ENCODE data around the gene PSME3IP1. TPM values are rescaled to one million over a fixed set of nuclear protein-coding genes. Genes with fewer than 3 reads are reported as not detected.

The PSME3IP1 gene
- total RNA-seq, 1 experiment from 2014 or later, result 103 TPM

DNA sequence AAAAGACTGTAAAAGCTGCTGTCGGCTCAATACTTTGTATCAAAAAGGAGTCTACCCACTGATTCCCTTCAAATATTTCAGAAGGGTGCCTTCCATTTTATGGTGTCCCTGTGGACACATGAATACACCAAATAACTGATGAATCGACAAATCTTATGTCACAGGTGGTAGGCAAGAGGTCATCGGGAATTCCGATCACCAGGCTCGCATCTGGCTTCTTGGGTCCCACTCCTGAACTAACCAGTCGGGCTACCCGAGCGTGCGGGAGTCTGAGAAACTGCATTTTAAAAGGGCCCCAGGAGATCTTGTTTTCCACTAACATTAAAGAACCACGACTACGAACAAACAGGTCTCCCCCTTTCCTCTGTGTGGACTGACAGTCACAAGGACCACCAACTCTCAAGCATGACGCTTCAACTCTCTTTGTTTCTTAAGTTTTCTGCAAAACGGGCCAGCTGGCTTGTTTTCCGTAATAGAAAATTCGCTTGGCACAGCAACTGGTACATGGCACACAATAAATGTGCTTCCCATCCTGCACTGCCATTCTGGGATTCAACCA, 873 bp downstream of the PSME3IP1 start:
- Histone ChIP-seq H2AK5ac (ENCODE audit: insufficient read length, low read length) (no peak overlapping the region), H3K18ac (ENCODE audit: insufficient read length, low read depth, low read length) (no peak overlapping the region), H3K9ac (ENCODE audit: extremely low read depth, insufficient read length, low read length) (peak overlapping the region; percentile 85), H3K23me2 (ENCODE audit: insufficient read length, low read depth, low read length, poor library complexity, severe bottlenecking) (peaks cover 14% of the 10 kb centered on the region), H4K91ac (ENCODE audit: insufficient read length, low read depth, low read length) (no peak overlapping the region), H3K14ac (ENCODE audit: insufficient read depth, low read length) (peak overlapping the region; percentile 79; the same call in 1 of the 2 replicates), H2BK20ac (ENCODE audit: low read depth, low read length, poor library complexity, severe bottlenecking) (no peak overlapping the region), H2AFZ (ENCODE audit: low read length) (no peak overlapping the region), H3K23ac (ENCODE audit: insufficient read length, low read depth, low read length) (no peak overlapping the region), H3K4me2 (ENCODE audit: insufficient read depth, insufficient read length, low read length) (peak overlapping the region; percentile 99), H3K4me1 (ENCODE audit: insufficient read depth, low read length) (peaks cover 2% of the 10 kb centered on the region; the same call in 1 of the 2 replicates), H4K5ac (ENCODE audit: insufficient read length, low read depth, low read length) (no peak overlapping the region), H3K79me1 (ENCODE audit: insufficient read depth, low read depth, low read length, poor library complexity, severe bottlenecking) (peaks cover 4% of the 10 kb centered on the region), H3K4ac (ENCODE audit: low read depth, low read length) (no peak overlapping the region), H4K20me1 (ENCODE audit: control insufficient read depth, insufficient read depth, insufficient read length) (no peaks in the 10 kb centered on the region), H3K27ac (ENCODE audit: insufficient read length, low read depth, low read length) (no peak overlapping the region), H3K27me3 (ENCODE audit: insufficient read depth, low read length) (no peaks in the 10 kb centered on the region), H3K56ac (ENCODE audit: insufficient read length, low read depth, low read length) (no peak overlapping the region), H3K79me2 (ENCODE audit: insufficient read depth, low read length) (peaks cover 20% of the 10 kb centered on the region), H3T11ph (ENCODE audit: low read length) (no peak overlapping the region), H2BK15ac (ENCODE audit: low read depth, low read length) (no peak overlapping the region), H2BK5ac (ENCODE audit: insufficient read length, low read length) (no peak overlapping the region), H2BK120ac (ENCODE audit: low read depth, low read length, poor library complexity, severe bottlenecking) (no peak overlapping the region), H2BK12ac (ENCODE audit: insufficient read length, low read depth, low read length) (no peak overlapping the region), H4K8ac (replicated peaks; ENCODE audit: insufficient read length, low read depth, low read length) (no peak overlapping the region), H3K9me3 (ENCODE audit: control insufficient read depth, low read depth, low read length) (no peaks in the 10 kb centered on the region)
- Mint-ChIP-seq H3K9me3 (no peaks in the 10 kb centered on the region; a peak in 1 of 5 replicates), H3K4me3 (peak overlapping the region; percentile 98 to 99), H3K27me3 (ENCODE audit: low read depth) (no peaks in the 10 kb centered on the region), H3K36me3 (ENCODE audit: insufficient read depth in 1 of 3, low read depth in 3 of 3) (peaks cover 0 to 7% (median 0%) of the 10 kb centered on the region in 3 experiments; a peak in 5 of 7 replicates), H3K4me1 (peaks cover 42 to 45% of the 10 kb centered on the region in 2 experiments), H3K27ac (peak overlapping the region; percentile 56 to 99 (median 96); a peak in 6 of 7 replicates)
- WGBS (ENCODE audit: extremely low coverage, insufficient read length, low lambda C conversion rate), result no CpG with 5 or more reads among the region's 15 CpGs
- no peak for TF ChIP-seq CTCF (conservative IDR thresholded peaks at IDR 0.05)
- no peak for DNase-seq

All from H9 (cell line).